DMS153 (cell line): ENCODE results near the gene PPP2R3B.

Source experiments
- DNase-seq: peaks from one replicate; lab custom pipeline; 2025; lab: John Stamatoyannopoulos, UW

PPP2R3B gene

DNA sequence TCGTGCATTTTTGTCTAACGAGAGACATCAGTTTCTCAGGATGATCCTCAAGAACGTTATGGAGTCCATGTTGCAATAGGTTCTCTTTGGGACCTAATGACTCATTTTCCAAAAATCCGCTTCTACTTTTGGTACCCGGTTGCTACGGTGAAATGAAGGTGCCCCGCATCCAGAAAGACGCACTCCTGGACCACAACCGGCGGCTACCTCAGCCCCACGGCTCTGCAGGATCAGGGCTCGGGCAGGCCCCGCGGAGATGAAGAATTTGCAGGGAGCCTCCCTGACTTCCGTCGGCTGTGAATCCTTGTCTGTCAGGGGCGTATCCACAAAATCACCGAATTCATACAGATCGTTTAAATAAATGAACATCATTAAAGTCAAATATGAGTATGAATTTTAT is 83.7 kb downstream of the PPP2R3B start:
- DNase-seq: no peak

DNA sequence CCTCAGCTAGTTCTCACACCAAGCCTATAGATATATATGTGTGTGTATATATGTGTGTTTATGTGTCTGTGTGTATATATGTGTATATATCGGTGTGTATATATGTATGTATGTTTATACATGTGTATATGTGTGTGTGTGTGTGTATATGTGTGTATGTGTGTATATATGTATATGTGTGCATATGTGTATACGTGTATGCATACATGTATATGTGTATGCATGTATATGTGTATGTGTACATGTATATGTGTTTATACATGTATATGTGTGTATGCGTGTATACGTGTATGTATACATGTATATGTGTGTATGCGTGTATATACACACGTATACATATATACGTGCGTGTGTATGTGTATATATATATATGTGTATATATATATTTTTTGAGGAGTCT is 86.4 kb downstream of the PPP2R3B start:
- no peak for DNase-seq

DNA sequence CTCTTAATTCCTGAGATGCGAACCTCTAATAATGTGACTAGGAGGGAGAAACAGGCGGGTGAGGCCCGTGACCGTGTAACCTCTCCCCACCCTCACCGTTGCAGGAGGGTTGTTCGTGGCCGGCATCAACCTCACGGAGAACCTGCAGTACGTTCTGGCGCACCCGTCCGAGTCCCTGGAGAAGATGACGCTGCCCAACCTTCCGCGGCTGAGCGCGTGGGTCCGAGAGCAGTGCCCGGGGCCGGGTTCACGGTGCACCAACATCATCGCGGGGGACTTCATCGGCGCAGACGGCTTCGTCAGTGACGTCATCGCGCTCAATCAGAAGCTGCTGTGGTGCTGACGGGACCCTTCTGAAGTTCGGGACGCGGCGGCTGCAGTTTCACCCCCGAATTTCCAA is 87.7 kb downstream of the PPP2R3B start:
- DNase-seq: no peak

DNA sequence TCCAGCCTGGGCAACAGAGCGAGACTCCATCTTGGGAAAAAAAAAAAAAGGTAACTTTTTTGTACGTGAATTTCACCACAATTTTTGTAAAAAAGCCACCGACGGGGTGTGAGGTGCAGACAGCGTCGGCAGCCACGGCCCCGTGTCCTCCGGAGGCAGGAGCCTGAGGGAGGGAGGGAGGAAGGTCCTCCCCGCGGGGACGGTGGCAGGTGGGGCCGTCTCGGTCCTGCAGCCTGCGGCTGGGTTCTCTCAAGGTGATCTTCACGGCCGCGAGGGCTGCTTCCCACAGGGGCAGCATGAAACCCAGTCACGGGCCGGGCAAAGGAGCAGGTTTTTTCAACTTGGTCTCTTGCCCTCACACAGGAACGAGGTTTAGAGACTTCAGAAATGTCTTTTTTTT is 91.6 kb downstream of the PPP2R3B start:
- no peak for DNase-seq

DNA sequence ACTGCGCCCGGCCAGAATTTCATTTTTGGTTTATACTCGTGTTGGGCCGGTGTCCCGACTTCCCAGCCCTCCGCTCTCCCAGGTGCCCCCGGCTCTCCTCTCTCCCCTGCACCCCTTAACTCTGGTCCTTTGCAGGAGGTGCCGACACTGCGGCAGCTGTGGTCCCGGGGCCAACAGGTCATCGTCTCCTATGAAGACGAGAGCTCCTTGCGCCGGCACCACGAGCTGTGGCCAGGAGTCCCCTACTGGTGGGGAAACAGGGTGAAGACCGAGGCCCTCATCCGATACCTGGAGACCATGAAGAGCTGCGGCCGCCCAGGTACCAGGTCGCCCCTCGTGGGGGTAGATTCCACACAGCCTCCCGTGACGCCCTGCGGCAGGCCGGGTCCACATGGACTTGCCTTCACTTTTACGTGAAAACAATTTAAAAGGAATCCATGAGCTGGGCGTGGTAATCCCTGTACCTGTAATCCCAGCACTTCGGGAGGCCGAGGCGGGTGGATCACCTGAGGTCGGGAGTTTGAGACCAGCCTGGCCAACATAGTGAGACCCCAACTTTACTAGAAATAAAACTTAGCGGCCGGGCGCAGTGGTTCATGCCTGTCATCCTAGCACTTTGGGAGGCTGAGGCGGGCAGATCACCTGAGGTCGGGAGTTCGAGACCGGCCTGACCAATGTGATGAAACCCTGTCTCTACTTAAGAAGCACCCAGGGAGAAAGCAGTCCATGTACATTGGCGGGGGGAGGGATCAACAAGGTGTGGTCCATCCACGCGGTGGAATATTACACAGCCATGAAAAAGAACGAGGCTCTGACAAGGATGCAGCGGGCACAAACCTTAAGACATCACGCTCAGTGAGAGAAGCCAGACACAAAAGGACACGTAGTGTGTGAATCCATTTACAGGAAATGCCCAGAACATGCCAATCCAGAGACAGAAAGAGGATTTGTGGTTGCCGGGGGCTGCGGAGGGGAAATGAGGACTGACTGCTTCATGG is 93.5 kb downstream of the PPP2R3B start:
- DNase-seq: no peak

DNA sequence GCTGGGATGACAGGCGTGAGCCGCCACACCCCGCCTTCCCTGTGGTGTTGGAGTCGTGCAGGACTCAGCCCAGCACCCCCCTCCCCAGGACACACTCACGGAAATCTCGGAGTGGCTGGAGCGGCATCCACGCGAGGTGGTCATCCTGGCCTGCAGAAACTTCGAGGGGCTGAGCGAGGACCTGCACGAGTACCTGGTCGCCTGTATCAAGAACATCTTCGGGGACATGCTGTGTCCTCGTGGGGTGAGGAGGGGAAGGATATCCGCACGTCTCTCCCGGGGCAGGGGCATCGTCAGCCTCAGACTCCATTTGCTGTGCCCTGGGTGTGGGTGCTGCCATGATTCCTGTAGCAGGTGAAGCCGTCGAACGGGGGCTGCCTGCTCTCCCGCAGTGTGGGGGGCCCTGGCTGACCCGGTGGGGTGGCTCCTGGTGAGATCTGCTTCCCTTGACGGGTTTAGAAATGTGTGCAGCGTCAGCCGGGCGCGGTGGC is 95.3 kb downstream of the PPP2R3B start:
- no peak for DNase-seq

DNA sequence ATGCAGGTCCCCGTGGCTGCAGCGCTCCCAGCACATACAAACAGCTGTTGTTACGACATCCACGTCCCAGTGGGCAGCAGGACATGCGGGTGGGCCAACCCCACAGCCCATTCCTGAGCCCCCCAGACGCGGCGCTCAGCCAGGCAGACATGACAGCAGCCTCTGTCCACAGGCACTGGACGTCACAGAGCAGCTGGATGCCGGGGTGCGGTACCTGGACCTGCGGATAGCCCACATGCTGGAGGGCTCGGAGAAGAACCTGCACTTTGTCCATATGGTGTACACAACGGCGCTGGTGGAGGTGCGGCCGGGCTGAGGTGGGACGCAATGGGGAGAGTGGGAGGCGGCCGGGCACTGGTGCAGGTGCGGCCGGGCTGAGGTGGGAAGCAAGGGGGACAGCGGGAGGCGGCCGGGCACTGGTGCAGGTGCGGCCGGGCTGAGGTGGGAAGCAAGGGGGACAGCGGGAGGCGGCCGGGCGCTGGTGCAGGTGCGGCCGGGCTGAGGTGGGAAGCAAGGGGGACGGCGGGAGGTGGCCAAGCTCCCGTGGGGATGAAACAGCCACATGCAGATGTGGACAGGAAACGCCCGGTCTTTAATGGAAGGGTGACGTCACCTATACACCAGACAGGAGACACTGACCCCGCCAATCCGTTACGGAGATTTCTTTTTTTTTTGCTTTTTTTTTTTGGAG is 96.1 kb downstream of the PPP2R3B start:
- no peak for DNase-seq

DNA sequence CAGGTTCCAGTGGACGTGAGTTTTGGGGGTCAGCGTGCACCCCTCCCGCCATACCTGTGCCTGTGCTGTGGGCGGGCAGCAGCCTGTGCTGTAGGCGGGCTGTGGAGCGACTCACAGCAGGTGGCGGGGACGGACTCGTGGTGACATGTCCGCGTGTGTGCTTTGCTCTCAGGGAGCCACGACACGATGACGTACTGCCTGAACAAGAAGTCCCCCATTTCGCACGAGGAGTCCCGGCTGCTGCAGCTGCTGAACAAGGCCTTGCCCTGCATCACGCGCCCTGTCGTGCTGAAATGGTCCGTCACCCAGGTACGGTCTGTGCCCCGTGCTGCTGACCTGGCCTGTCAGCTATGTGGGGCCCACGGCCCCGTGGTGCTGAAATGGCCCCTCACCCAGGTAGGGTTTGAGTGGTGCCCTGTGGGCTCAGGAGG is 98.1 kb downstream of the PPP2R3B start:
- no peak for DNase-seq

DNA sequence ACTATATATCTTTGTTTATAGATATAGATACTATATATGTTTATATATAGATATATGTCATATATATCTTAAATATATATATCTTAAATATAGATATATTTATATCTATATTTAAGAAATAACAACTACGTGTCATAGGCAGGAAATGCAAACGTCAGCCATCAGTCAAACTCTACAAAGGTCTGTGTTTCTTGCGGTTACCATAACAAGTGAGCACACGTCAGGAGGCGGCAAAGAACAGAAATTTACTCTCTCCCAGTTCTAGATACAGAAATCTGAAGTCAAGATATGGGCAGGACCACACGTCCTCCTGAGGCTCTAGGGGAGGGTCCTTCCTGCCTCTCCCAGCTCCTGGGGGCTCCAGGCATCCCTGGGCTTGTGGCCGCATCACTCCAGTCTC is 99.0 kb downstream of the PPP2R3B start:
- no peak for DNase-seq

DNA sequence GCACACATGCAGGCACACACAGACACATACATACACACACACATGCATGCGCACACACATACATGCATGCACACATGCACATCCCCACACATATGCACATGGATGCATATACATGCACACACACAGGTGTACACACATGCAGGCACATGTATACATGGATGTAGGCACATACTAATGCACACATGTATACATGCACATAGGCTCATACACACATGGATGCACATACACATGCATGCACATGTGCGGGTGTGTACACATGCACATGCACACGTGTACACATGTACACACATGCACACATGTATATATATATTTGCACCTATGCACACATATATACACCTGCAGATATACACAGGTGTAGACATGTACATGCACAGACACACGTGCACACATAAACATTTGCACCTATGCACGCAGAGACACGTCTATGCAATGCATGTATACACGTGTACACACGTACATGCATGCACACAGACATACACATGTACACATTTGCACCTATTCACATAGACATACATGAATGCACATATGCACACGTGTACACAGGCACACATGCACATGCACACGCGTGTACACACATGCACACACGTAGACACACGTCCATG is 101.5 kb downstream of the PPP2R3B start:
- DNase-seq: no peak
